SK-N-SH (cell line): ENCODE data around the gene OR6C2. TPM values are rescaled to one million over a fixed set of nuclear protein-coding genes. Genes with fewer than 3 reads are reported as not detected.

ENCODE experiments used
- CTCF ChIA-PET: fragments of 300-600, 350-600 bp; formaldehyde crosslinking; extraction: SDS; loops from one replicate; lab custom pipeline; 2021; lab: Yijun Ruan, JAX
- POLR2A ChIA-PET: fragments of 350-600 bp; sonication (Branson Sonifier 250); formaldehyde crosslinking; extraction: SDS; loops from one replicate; lab custom pipeline; 2020; ENCODE audit warnings: antibody characterized with exemption, inconsistent platforms; lab: Yijun Ruan, JAX
- DNase-seq: peaks from one replicate; pipeline ENCODE4 v3.0.0; 2012
- H2AFZ ChIP-seq: fragments of 200-600 bp; sonication (generic); 2 replicates; pipeline ENCODE4 v1.8.1; 2016; ENCODE audit warnings: antibody characterized with exemption, mild to moderate bottlenecking, low read depth
- H3F3A ChIP-seq: fragments of 200-600 bp; sonication (generic); replicated peaks from 2 replicates; pipeline ENCODE3; 2016; ENCODE audit warnings: antibody characterized with exemption, mild to moderate bottlenecking; ENCODE audit not compliant: insufficient read depth
- H3K27ac ChIP-seq, 2 experiments: fragments of 200-500 bp in 1 of 2; fragments of 200-600 bp in 1 of 2; sonication (Bioruptor generic) in 1 of 2; sonication (generic), shearing (Covaris generic) in 1 of 2; 2 replicates each; pipeline versions ENCODE4 v1.5.1 to v1.6.1; 2014 to 2016; ENCODE audit warnings: low read depth in 2 of 2, inconsistent platforms in 1 of 2, low read length in 1 of 2, mild to moderate bottlenecking in 1 of 2, mixed read lengths in 1 of 2
- H3K27me3 ChIP-seq: fragments of 200-600 bp; sonication (generic), shearing (Covaris generic); 2 replicates; pipeline ENCODE4 v1.6.1; 2016; ENCODE audit warnings: mixed run types; ENCODE audit not compliant: insufficient read depth
- H3K36me3 ChIP-seq, 2 experiments: fragments of 200-500 bp in 1 of 2; fragments of 200-600 bp in 1 of 2; sonication (Bioruptor generic) in 1 of 2; sonication (generic) in 1 of 2; replicated peaks in 1 of 2; 2 replicates each; pipeline versions ENCODE3 to v1.5.1; 2014 to 2016; ENCODE audit warnings: low read length in 1 of 2, mild to moderate bottlenecking in 1 of 2; ENCODE audit not compliant: insufficient read depth in 2 of 2, control insufficient read depth in 1 of 2
- H3K4me1 ChIP-seq, 2 experiments: fragments of 200-500 bp in 1 of 2; fragments of 200-600 bp in 1 of 2; sonication (Bioruptor generic) in 1 of 2; sonication (generic), shearing (Covaris generic) in 1 of 2; 2 replicates each; pipeline versions ENCODE4 v1.5.1 to v1.6.1; 2014 to 2016; ENCODE audit warnings: low read depth in 1 of 2, low read length in 1 of 2, mixed run types in 1 of 2; ENCODE audit not compliant: insufficient read depth in 2 of 2, control insufficient read depth in 1 of 2
- H3K4me2 ChIP-seq: fragments of 200-600 bp; sonication (generic), shearing (Covaris generic); 2 replicates; pipeline ENCODE4 v1.6.1; 2017; ENCODE audit warnings: mixed run types
- H3K4me3 ChIP-seq, 2 experiments: fragments of 200-500 bp in 1 of 2; fragments of 200-600 bp in 1 of 2; sonication (Bioruptor generic) in 1 of 2; sonication (generic), shearing (Covaris generic) in 1 of 2; 2 replicates each; pipeline versions ENCODE4 v1.5.1 to v1.8.1; 2014 to 2016; ENCODE audit warnings: low read depth in 2 of 2, inconsistent platforms in 1 of 2, low read length in 1 of 2, mild to moderate bottlenecking in 1 of 2, mixed read lengths in 1 of 2, moderate library complexity in 1 of 2
- H3K79me2 ChIP-seq: fragments of 200-600 bp; sonication (generic); 2 replicates; pipeline ENCODE4 v1.8.1; 2017; ENCODE audit warnings: mild to moderate bottlenecking; ENCODE audit not compliant: insufficient read depth
- H3K9ac ChIP-seq: fragments of 200-600 bp; sonication (generic); 2 replicates; pipeline ENCODE4 v1.6.1; 2017; ENCODE audit warnings: mixed run types
- H3K9me2 ChIP-seq: fragments of 200-600 bp; sonication (generic); 2 replicates; pipeline ENCODE4 v1.6.1; 2017; ENCODE audit warnings: mixed run types
- H3K9me3 ChIP-seq: fragments of 200-600 bp; sonication (generic); 2 replicates; pipeline ENCODE4 v1.6.1; 2017; ENCODE audit warnings: mixed run types, mild to moderate bottlenecking, moderate library complexity
- H4K20me1 ChIP-seq: fragments of 200-600 bp; sonication (generic); 2 replicates; pipeline ENCODE4 v1.6.1; 2017; ENCODE audit warnings: mild to moderate bottlenecking, mixed run types; ENCODE audit not compliant: insufficient read depth
- EP300 ChIP-seq, 2 experiments: IDR thresholded peaks; 2 replicates each; pipeline versions ENCODE4 v1.4.0 to v1.6.1; 2012; ENCODE audit warnings: borderline replicate concordance in 1 of 2, low read depth in 1 of 2, low read length in 1 of 2
- EZH2phosphoT487 ChIP-seq: fragments of 200-600 bp; sonication (generic); IDR thresholded peaks from 2 replicates; pipeline ENCODE4 v1.6.1; 2017; ENCODE audit warnings: low read depth, mixed run types, mild to moderate bottlenecking, antibody characterized with exemption, moderate library complexity, borderline replicate concordance
- FOXJ3 ChIP-seq: sonication (generic); formaldehyde crosslinking; IDR thresholded peaks from 2 replicates; pipeline ENCODE4 v1.5.1; 2020; ENCODE audit warnings: mild to moderate bottlenecking, missing genetic modification reagents
- FOXM1 ChIP-seq: IDR thresholded peaks from 2 replicates; pipeline ENCODE4 v1.4.0; 2012; ENCODE audit warnings: low read depth, mild to moderate bottlenecking
- MEF2A ChIP-seq: IDR thresholded peaks from 2 replicates; pipeline ENCODE4 v1.4.0; 2012; ENCODE audit warnings: low read depth, borderline replicate concordance
- NRF1 ChIP-seq: IDR thresholded peaks from 2 replicates; pipeline ENCODE4 v1.6.1; 2012; ENCODE audit warnings: low read depth, mild to moderate bottlenecking, low read length
- RXRA ChIP-seq: IDR thresholded peaks from 2 replicates; pipeline ENCODE4 v1.4.0; 2012; ENCODE audit warnings: low read depth, mild to moderate bottlenecking, borderline replicate concordance
- SMC3 ChIP-seq: IDR thresholded peaks from 2 replicates; pipeline ENCODE4 v1.6.1; 2012; ENCODE audit warnings: low read depth, low read length, improper control_type of control experiment
- TCF12 ChIP-seq: IDR thresholded peaks from 2 replicates; pipeline ENCODE4 v1.4.0; 2012
- WGBS: methylation state at CpG from one replicate; pipeline ENCODE4 v1.1.6; 2017; ENCODE audit warnings: low lambda C conversion rate; 5-methylcytosine and 5-hydroxymethylcytosine counted together
- polyA plus RNA-seq, 3 experiments: library from polyadenylated mRNA; depleted of rRNA; stranded (reverse); fragments of >200 nt; gene quantifications; 2 replicates each; pipeline ENCODE4 v1.2.3, GENCODE V29; 2012
- TF ChIP-seq, protein P1 (sequence below): IDR thresholded peaks from 2 replicates; pipeline ENCODE4 v1.4.0; 2012; ENCODE audit warnings: low read depth, borderline replicate concordance
- TF ChIP-seq, protein P2 (sequence below): IDR thresholded peaks from 2 replicates; pipeline ENCODE4 v1.4.0; 2012; ENCODE audit warnings: low read depth, borderline replicate concordance
- TF ChIP-seq, protein P3 (sequence below): IDR thresholded peaks from 2 replicates; pipeline ENCODE4; 2012
- TF ChIP-seq, protein P4 (sequence below): IDR thresholded peaks from 2 replicates; pipeline ENCODE4 v1.6.1; 2012; ENCODE audit warnings: mild to moderate bottlenecking, low read depth, low read length, moderate library complexity

The OR6C2 gene
- polyA plus RNA-seq, 1 of the 3 experiments (the other 2 are of a cell fraction): not detected

DNA sequence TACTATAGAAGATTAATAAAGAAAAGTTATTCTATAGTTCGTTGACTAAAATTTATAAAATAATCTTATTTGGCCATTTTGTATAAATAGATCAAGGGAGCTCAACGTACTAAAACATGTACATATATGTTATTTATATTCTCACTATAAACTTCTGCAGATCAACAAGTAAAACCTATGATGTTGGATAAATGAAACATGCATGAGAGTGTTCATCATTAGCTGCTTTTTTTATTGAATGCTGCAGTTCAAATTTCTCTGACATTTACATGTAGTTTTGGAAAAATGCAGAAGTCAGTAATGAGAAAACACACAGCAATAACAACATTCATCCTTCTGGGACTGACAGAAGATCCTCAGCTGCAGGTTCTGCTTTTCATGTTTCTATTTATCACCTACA, 48.2 kb downstream of the OR6C2 start, which contains the start of gene OR6C68:
TSS of gene OR6C68 (plus strand) at position 301 of the 400 bp plus-strand sequence. CDS start at position 301, 0 bp downstream.
- Histone ChIP-seq H3K27ac (no peak within 1 kb of the TSS), H3K27me3 (no peaks in the 10 kb centered on the region), H3K4me2 (no peak within 1 kb of the TSS), H3K4me3 (no peak within 1 kb of the TSS), H3K9me2 (no peaks in the 10 kb centered on the region), H3K9me3 (no peaks in the 10 kb centered on the region), H3F3A (no peaks in the 10 kb centered on the region), H3K36me3 (no peaks in the 10 kb centered on the region), H3K9ac (no peak within 1 kb of the TSS), H3K79me2 (no peaks in the 10 kb centered on the region), H2AFZ (no peak within 1 kb of the TSS), H4K20me1 (no peaks in the 10 kb centered on the region)
- CTCF ChIA-PET: interaction anchor here (0.8 to 1.3 kb wide), 2 partner anchors 19 to 23 kb away, joined by 3 to 4 read pairs; no protein-coding TSS in a partner anchor
- WGBS: 2% methylated on average over 2 of the region's 2 CpGs
- TF ChIP-seq, protein P1, sequence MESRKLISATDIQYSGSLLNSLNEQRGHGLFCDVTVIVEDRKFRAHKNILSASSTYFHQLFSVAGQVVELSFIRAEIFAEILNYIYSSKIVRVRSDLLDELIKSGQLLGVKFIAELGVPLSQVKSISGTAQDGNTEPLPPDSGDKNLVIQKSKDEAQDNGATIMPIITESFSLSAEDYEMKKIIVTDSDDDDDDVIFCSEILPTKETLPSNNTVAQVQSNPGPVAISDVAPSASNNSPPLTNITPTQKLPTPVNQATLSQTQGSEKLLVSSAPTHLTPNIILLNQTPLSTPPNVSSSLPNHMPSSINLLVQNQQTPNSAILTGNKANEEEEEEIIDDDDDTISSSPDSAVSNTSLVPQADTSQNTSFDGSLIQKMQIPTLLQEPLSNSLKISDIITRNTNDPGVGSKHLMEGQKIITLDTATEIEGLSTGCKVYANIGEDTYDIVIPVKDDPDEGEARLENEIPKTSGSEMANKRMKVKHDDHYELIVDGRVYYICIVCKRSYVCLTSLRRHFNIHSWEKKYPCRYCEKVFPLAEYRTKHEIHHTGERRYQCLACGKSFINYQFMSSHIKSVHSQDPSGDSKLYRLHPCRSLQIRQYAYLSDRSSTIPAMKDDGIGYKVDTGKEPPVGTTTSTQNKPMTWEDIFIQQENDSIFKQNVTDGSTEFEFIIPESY: no peak
- TF ChIP-seq EP300 (IDR thresholded peaks at IDR 0.05; ENCODE audit: borderline replicate concordance in 1 of 2, low read depth in 1 of 2, low read length in 1 of 2) (no peak), FOXM1 (no peak), RXRA (no peak)
- TF ChIP-seq, protein P2, sequence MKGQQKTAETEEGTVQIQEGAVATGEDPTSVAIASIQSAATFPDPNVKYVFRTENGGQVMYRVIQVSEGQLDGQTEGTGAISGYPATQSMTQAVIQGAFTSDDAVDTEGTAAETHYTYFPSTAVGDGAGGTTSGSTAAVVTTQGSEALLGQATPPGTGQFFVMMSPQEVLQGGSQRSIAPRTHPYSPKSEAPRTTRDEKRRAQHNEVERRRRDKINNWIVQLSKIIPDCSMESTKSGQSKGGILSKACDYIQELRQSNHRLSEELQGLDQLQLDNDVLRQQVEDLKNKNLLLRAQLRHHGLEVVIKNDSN: no peak
- TF ChIP-seq, all 33 proteins: peak for 0
- DNase-seq: no peak
- POLR2A ChIA-PET: no interaction called here
- no peaks in the 10 kb centered on the region for H3K4me1 ChIP-seq

DNA sequence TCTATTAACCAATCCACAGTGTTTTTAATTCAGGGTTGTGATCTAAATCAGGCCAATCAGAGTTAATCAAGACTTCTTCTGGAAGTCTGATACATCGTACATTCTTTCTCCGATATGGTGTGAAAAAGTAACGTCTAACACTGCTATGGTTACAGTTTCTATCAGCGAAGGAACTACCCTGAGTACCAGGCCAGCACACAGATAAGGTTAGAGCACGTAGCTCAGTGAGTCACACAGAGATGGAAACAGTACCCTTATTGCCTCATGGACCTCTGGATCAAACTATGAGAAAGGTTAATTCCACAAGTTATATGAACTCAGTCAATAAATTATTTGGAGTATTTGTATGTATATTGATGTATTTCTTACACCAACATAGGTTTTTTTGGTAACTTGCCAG, 51.6 kb downstream of the OR6C2 start:
- 3% methylated on average over 5 of the region's 5 CpGs for WGBS
- H3K4me3 ChIP-seq: no peak overlapping the region
- no peaks in the 10 kb centered on the region for H4K20me1 ChIP-seq
- H3K9me2 ChIP-seq: no peaks in the 10 kb centered on the region
- no peaks in the 10 kb centered on the region for H3K27me3 ChIP-seq
- H3K4me1 ChIP-seq: no peaks in the 10 kb centered on the region
- H3F3A ChIP-seq: no peaks in the 10 kb centered on the region
- H3K4me2 ChIP-seq: no peak overlapping the region
- DNase-seq: no peak
- TF ChIP-seq, protein P2: no peak
- TF ChIP-seq, protein P3, sequence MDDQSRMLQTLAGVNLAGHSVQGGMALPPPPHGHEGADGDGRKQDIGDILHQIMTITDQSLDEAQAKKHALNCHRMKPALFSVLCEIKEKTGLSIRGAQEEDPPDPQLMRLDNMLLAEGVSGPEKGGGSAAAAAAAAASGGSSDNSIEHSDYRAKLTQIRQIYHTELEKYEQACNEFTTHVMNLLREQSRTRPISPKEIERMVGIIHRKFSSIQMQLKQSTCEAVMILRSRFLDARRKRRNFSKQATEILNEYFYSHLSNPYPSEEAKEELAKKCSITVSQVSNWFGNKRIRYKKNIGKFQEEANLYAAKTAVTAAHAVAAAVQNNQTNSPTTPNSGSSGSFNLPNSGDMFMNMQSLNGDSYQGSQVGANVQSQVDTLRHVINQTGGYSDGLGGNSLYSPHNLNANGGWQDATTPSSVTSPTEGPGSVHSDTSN: no peak
- TF ChIP-seq EP300 (IDR thresholded peaks at IDR 0.05; ENCODE audit: borderline replicate concordance in 1 of 2, low read depth in 1 of 2, low read length in 1 of 2) (no peak), FOXJ3 (CRISPR knock-in tag) (no peak), MEF2A (no peak), TCF12 (no peak), NRF1 (no peak), SMC3 (no peak), FOXM1 (no peak), EZH2phosphoT487 (no peak)
- TF ChIP-seq, protein P4, sequence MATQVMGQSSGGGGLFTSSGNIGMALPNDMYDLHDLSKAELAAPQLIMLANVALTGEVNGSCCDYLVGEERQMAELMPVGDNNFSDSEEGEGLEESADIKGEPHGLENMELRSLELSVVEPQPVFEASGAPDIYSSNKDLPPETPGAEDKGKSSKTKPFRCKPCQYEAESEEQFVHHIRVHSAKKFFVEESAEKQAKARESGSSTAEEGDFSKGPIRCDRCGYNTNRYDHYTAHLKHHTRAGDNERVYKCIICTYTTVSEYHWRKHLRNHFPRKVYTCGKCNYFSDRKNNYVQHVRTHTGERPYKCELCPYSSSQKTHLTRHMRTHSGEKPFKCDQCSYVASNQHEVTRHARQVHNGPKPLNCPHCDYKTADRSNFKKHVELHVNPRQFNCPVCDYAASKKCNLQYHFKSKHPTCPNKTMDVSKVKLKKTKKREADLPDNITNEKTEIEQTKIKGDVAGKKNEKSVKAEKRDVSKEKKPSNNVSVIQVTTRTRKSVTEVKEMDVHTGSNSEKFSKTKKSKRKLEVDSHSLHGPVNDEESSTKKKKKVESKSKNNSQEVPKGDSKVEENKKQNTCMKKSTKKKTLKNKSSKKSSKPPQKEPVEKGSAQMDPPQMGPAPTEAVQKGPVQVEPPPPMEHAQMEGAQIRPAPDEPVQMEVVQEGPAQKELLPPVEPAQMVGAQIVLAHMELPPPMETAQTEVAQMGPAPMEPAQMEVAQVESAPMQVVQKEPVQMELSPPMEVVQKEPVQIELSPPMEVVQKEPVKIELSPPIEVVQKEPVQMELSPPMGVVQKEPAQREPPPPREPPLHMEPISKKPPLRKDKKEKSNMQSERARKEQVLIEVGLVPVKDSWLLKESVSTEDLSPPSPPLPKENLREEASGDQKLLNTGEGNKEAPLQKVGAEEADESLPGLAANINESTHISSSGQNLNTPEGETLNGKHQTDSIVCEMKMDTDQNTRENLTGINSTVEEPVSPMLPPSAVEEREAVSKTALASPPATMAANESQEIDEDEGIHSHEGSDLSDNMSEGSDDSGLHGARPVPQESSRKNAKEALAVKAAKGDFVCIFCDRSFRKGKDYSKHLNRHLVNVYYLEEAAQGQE: no peak
- no peaks in the 10 kb centered on the region for H3K79me2 ChIP-seq
- no peak overlapping the region for H3K27ac ChIP-seq
- no peak overlapping the region for H2AFZ ChIP-seq
- no peak overlapping the region for H3K9ac ChIP-seq
- H3K36me3 ChIP-seq: no peaks in the 10 kb centered on the region
- ChIA-PET CTCF (no interaction called here), POLR2A (no interaction called here)
- H3K9me3 ChIP-seq: no peaks in the 10 kb centered on the region
